K562 (cell line): ENCODE data around the gene EFEMP2. TPM values are rescaled to one million over a fixed set of nuclear protein-coding genes. Genes with fewer than 3 reads are reported as not detected.

Experiments used
- ATAC-seq: fragments of 200-7000 bp; cut with Tn5 transposase; 3 replicates; pipeline ENCODE4 v1.9.1; 2020; ENCODE audit warnings: moderate library complexity
- BruUV-seq: library from RNA; stranded (reverse); fragments of 400-500 nt; replicated peaks from 2 replicates; lab custom pipeline; 2021; lab: Mats Ljungman, UMichigan
- CTCF ChIA-PET: fragments of 300-600 bp; formaldehyde crosslinking; extraction: SDS; loops from one replicate; lab custom pipeline; 2021; ENCODE audit warnings: low intra/inter-chr PET ratio; lab: Yijun Ruan, JAX
- POLR2A ChIA-PET: fragments of 300-600, 350-650 bp; sonication (Branson Sonifier 250); formaldehyde crosslinking; extraction: SDS; loops from one replicate; lab custom pipeline; 2021; ENCODE audit warnings: antibody characterized with exemption, inconsistent platforms; lab: Yijun Ruan, JAX
- DNase-seq, 4 experiments: peaks; one replicate each; pipeline versions ENCODE4 v3.0.0 to v3.0.0-alpha.2; 2011 to 2018; ENCODE audit warnings: low spot score in 3 of 4, mixed read lengths in 3 of 4; ENCODE audit errors: extremely low read depth in 1 of 4
- FAIRE-seq: peaks from 2 replicates; lab custom pipeline; 2011; peaks lifted over from hg19 to GRCh38; lab: Jason Lieb, UNC
- H2AFZ ChIP-seq: 2 replicates; pipeline ENCODE4 v1.6.0; 2011; ENCODE audit warnings: low read depth, low read length, control low read depth, inconsistent platforms
- H3K27ac ChIP-seq: fragments of 200-600 bp; 3 replicates; pipeline ENCODE4 v1.8.0; 2011; ENCODE audit warnings: low read depth, mild to moderate bottlenecking, control low read depth, inconsistent platforms, low read length, moderate library complexity, mixed read lengths; ENCODE audit errors: extremely low read depth
- H3K27me3 ChIP-seq, 2 experiments: fragments of 300-600 bp in 1 of 2; 2 replicates in 1 of 2; 3 replicates in 1 of 2; pipeline versions ENCODE4 v1.6.0 to v1.8.0; 2011; ENCODE audit warnings: inconsistent platforms in 2 of 2, low read length in 2 of 2, mild to moderate bottlenecking in 1 of 2, mixed read lengths in 1 of 2, moderate library complexity in 1 of 2; ENCODE audit not compliant: control insufficient read depth in 2 of 2, insufficient read depth in 2 of 2
- H3K36me3 ChIP-seq: fragments of 300-600 bp; 3 replicates; pipeline ENCODE4 v1.8.0; 2011; ENCODE audit warnings: mild to moderate bottlenecking, low read length, inconsistent platforms; ENCODE audit not compliant: control insufficient read depth, insufficient read depth
- H3K4me1 ChIP-seq, 2 experiments: fragments of 200-600 bp in 1 of 2; replicated peaks in 1 of 2; 2 replicates in 1 of 2; 3 replicates in 1 of 2; pipeline versions ENCODE4 v1.5.1 to v1.8.0; 2011; ENCODE audit warnings: inconsistent platforms in 2 of 2, low read length in 2 of 2, mild to moderate bottlenecking in 1 of 2, mixed read lengths in 1 of 2, moderate library complexity in 1 of 2; ENCODE audit not compliant: control insufficient read depth in 2 of 2, insufficient read depth in 2 of 2
- H3K4me2 ChIP-seq: 2 replicates; pipeline ENCODE4 v1.6.1; 2011; ENCODE audit warnings: low read length, control low read depth, inconsistent platforms, mixed read lengths; ENCODE audit not compliant: insufficient read depth
- H3K4me3 ChIP-seq: fragments of 200-600 bp; sonication (generic), shearing (Covaris generic); 2 replicates; pipeline ENCODE4 v1.5.1; 2016; ENCODE audit warnings: control low read depth, inconsistent platforms
- H3K79me2 ChIP-seq: fragments of 200-600 bp; 3 replicates; pipeline ENCODE4 v1.8.0; 2011; ENCODE audit warnings: low read length, inconsistent platforms; ENCODE audit not compliant: control insufficient read depth, insufficient read depth
- H3K9ac ChIP-seq, 2 experiments: 2 replicates each; pipeline versions ENCODE4 v1.6.0 to v1.6.1; 2011; ENCODE audit warnings: low read depth in 2 of 2, low read length in 2 of 2, control low read depth in 1 of 2, inconsistent platforms in 1 of 2, mild to moderate bottlenecking in 1 of 2, mixed read lengths in 1 of 2; ENCODE audit not compliant: insufficient read depth in 1 of 2
- H3K9me1 ChIP-seq: one replicate; pipeline ENCODE4 v1.6.0; 2011; ENCODE audit warnings: inconsistent platforms, mild to moderate bottlenecking, low read length, moderate library complexity; ENCODE audit not compliant: control insufficient read depth, insufficient read depth
- H3K9me3 ChIP-seq: replicated peaks from 2 replicates; pipeline ENCODE4 v1.5.1; 2011; ENCODE audit warnings: low read depth, low read length, inconsistent platforms; ENCODE audit not compliant: control insufficient read depth, insufficient read depth
- H4K20me1 ChIP-seq: replicated peaks from 2 replicates; pipeline ENCODE4 v1.6.1; 2011; ENCODE audit warnings: low read length, inconsistent platforms, mixed read lengths; ENCODE audit not compliant: control insufficient read depth, insufficient read depth
- E2F6 ChIP-seq, 2 experiments: IDR thresholded peaks; 2 replicates each; pipeline ENCODE4 v1.6.1; 2011; ENCODE audit warnings: borderline replicate concordance in 1 of 2, control low read depth in 1 of 2, low read depth in 1 of 2, low read length in 1 of 2, mild to moderate bottlenecking in 1 of 2, mixed read lengths in 1 of 2, moderate library complexity in 1 of 2; ENCODE audit not compliant: insufficient read depth in 1 of 2, insufficient read length in 1 of 2, poor library complexity in 1 of 2, severe bottlenecking in 1 of 2; ENCODE audit errors: extremely low read depth in 1 of 2
- JUND ChIP-seq, 2 experiments: IDR thresholded peaks; 2 replicates in 1 of 2; 3 replicates in 1 of 2; pipeline ENCODE4 v1.6.1; 2011; ENCODE audit warnings: borderline replicate concordance in 2 of 2, low read depth in 2 of 2, low read length in 2 of 2, improper control_type of control experiment in 1 of 2, missing biosample characterization in 1 of 2, missing genetic modification characterization in 1 of 2, missing genetic modification reagents in 1 of 2
- PRPF4 ChIP-seq: fragments of 200-400 bp; formaldehyde crosslinking; IDR thresholded peaks from one replicate; pipeline ENCODE4 v1.6.1; 2017; ENCODE audit warnings: low read length, low read depth, mild to moderate bottlenecking; ENCODE audit not compliant: insufficient read depth, poor library complexity, severe bottlenecking
- RBM14 ChIP-seq: fragments of 200-400 bp; formaldehyde crosslinking; IDR thresholded peaks from 2 replicates; pipeline ENCODE4 v1.6.1; 2018; ENCODE audit warnings: low read depth, mild to moderate bottlenecking, low read length, moderate library complexity, borderline replicate concordance; ENCODE audit not compliant: insufficient read depth
- SRSF7 ChIP-seq: fragments of 200-400 bp; formaldehyde crosslinking; optimal IDR thresholded peaks from 2 replicates; pipeline ENCODE3; 2017; ENCODE audit warnings: mild to moderate bottlenecking, low read depth, low read length
- WGBS: fragments of 100-300 bp; shearing (Covaris generic); methylation state at CpG from one replicate; pipeline ENCODE4 v1.1.6; 2016; ENCODE audit warnings: low coverage, mixed read lengths; ENCODE audit not compliant: insufficient coverage; ENCODE audit errors: missing lambda C conversion rate; 5-methylcytosine and 5-hydroxymethylcytosine counted together
- in situ Hi-C: fragments of 300-500 bp; cut with MboI; formaldehyde crosslinking; loops from 4 replicates; pipeline ENCODE4 v1.15.0; 2018; ENCODE audit warnings: inconsistent platforms, mixed read lengths
- intact Hi-C: fragments of 100-400 bp; cut with micrococcal nuclease; formaldehyde crosslinking; loops from 2 replicates; pipeline ENCODE4 v1.14.2; 2022
- polyA plus RNA-seq, 8 experiments: library from polyadenylated mRNA; depleted of rRNA in 4 of 8; stranded (reverse) in 5 of 8; unstranded in 3 of 8; fragments of >200 nt; fragmentation: Nextera tagmentation in 2 of 8; fragmentation: Illumina TruSeq in 1 of 8; extraction: Ambion mirVana in 2 of 8; extraction: Trizol in 1 of 8; gene quantifications; 2 replicates each; pipeline versions ENCODE4 v1.2.1 to v1.2.3, GENCODE V29; 2011 to 2014; ENCODE audit warnings: inconsistent platforms in 1 of 8, missing spikeins in 1 of 8
- total RNA-seq, 7 experiments: library from RNA; depleted of rRNA in 6 of 7; stranded (reverse); fragments of >200 nt in 6 of 7; fragmentation: Illumina TruSeq in 2 of 7; extraction: Trizol in 2 of 7; gene quantifications; 2 replicates each; pipeline versions ENCODE4 v1.2.1 to v1.2.3, GENCODE V29; 2011 to 2021; ENCODE audit warnings: low replicate concordance in 1 of 7
- TF ChIP-seq, protein P1 (sequence below), 3 experiments: IDR thresholded peaks in 2 of 3; conservative IDR thresholded peaks in 1 of 3; 2 replicates each; pipeline ENCODE4 v1.5.1; 2011 to 2012; ENCODE audit warnings: low read length in 3 of 3, mild to moderate bottlenecking in 3 of 3, control low read depth in 2 of 3, improper control_type of control experiment in 1 of 3, inconsistent platforms in 1 of 3, low read depth in 1 of 3, mixed read lengths in 1 of 3, moderate library complexity in 1 of 3; ENCODE audit not compliant: insufficient read depth in 2 of 3

EFEMP2 gene
- total and polyA plus RNA-seq, 9 of the 15 experiments (the other 6 are each of a cell fraction or from before 2014, with no cell fraction given), result 0.07 to 2.9 (median 0.69) TPM; not detected in 1

DNA sequence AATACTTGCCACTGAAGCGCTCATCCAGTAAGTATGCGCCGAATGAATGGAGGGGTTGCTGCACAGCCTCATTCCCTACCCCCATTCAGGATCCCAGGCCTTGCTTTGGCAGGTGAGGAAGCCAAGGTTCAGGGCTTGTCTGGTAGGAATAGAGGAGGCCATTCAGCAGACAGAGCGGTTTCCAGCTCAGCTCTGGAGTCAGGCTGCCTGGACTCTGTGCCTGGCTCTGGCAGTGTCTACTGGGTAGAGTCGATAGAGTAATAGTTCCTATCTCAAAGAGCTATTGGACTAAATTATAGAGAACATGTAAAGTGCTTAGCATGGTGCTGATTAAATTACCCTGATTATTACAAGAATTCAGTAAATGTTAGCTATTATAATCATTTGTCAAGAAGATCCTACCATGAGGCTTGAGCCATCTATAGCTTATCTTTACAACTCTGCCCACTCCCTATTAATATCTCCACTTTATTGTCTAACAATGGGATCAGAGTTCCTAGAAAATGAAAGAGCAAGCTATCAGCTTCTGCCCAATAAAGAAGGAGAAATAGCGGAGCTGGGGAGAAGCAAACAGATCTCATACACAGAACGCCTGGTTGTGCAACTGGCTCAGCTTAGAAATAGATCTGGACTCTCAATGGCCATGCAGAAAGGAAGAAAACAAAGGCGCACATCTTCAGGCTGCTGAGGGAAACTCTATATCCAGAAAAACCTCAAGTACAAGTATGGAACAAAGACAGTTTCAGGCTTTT is 45.4 kb downstream of the EFEMP2 start:
- no peaks in the 10 kb centered on the region for H3K9me3 ChIP-seq
- no peaks in the 10 kb centered on the region for H3K36me3 ChIP-seq
- in situ Hi-C loops (no loop called here), intact Hi-C loops (no loop called here)
- H3K27ac ChIP-seq, result no peak overlapping the region
- no TSS peak for BruUV-seq
- ChIA-PET CTCF (interaction anchor here (1.0 kb wide), 1 partner anchor 9 kb away, joined by 3 read pairs; no protein-coding TSS in a partner anchor), POLR2A (interaction anchor here (0.9 to 5.2 kb wide), 5 partner anchors 10 to 44 kb away, joined by 3 to 27 read pairs (median 9); partner anchors contain the start of gene CFL1)
- peaks cover 3 to 5% of the 10 kb centered on the region in 2 experiments; a peak in 2 of 5 replicates for H3K27me3 ChIP-seq
- no peaks in the 10 kb centered on the region for H3K4me1 ChIP-seq
- H2AFZ ChIP-seq, result peak overlapping the region; percentile 3; the same call in 1 of the 2 replicates
- H3K9ac ChIP-seq, result no peak overlapping the region
- TF ChIP-seq PRPF4, result no peak
- TF ChIP-seq E2F6 (IDR thresholded peaks at IDR 0.05; ENCODE audit: borderline replicate concordance in 1 of 2, extremely low read depth in 1 of 2, insufficient read depth in 1 of 2, insufficient read length in 1 of 2, low read depth in 1 of 2, low read length in 1 of 2, poor library complexity in 1 of 2, severe bottlenecking in 1 of 2), result no peak
- TF ChIP-seq, protein P1, sequence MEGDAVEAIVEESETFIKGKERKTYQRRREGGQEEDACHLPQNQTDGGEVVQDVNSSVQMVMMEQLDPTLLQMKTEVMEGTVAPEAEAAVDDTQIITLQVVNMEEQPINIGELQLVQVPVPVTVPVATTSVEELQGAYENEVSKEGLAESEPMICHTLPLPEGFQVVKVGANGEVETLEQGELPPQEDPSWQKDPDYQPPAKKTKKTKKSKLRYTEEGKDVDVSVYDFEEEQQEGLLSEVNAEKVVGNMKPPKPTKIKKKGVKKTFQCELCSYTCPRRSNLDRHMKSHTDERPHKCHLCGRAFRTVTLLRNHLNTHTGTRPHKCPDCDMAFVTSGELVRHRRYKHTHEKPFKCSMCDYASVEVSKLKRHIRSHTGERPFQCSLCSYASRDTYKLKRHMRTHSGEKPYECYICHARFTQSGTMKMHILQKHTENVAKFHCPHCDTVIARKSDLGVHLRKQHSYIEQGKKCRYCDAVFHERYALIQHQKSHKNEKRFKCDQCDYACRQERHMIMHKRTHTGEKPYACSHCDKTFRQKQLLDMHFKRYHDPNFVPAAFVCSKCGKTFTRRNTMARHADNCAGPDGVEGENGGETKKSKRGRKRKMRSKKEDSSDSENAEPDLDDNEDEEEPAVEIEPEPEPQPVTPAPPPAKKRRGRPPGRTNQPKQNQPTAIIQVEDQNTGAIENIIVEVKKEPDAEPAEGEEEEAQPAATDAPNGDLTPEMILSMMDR (IDR thresholded peaks at IDR 0.05 in 2 of 3, conservative IDR thresholded peaks at IDR 0.05 in 1 of 3; ENCODE audit: insufficient read depth in 2 of 3, low read depth in 1 of 3, low read length in 3 of 3), result no peak
- TF ChIP-seq JUND (IDR thresholded peaks at IDR 0.05; ENCODE audit: borderline replicate concordance, low read depth, low read length), result no peak
- no peak for TF ChIP-seq JUND (tag; IDR thresholded peaks at IDR 0.05; ENCODE audit: borderline replicate concordance, low read depth, low read length)
- TF ChIP-seq RBM14, result no peak
- no peak for TF ChIP-seq SRSF7
- ATAC-seq (no peak), FAIRE-seq (no peak), DNase-seq (peak in 2 of 4 experiments; percentile 3 to 5)
- no peaks in the 10 kb centered on the region for H3K79me2 ChIP-seq
- H3K4me2 ChIP-seq, result no peak overlapping the region
- H3K4me3 ChIP-seq, result no peak overlapping the region
- WGBS, result 51% methylated on average over 8 of the region's 8 CpGs
- H3K9me1 ChIP-seq, result no peaks in the 10 kb centered on the region
- H4K20me1 ChIP-seq, result no peaks in the 10 kb centered on the region
